H1 (cell line): ENCODE data around the gene ZNF385D. TPM values are rescaled to one million over a fixed set of nuclear protein-coding genes. Genes with fewer than 3 reads are reported as not detected.

Experiments
- CTCF ChIA-PET: fragments of 300-600 bp; sonication (Branson Sonifier 250); formaldehyde crosslinking; loops from one replicate; lab custom pipeline; 2021; ENCODE audit not compliant: partially characterized antibody; lab: Charles Lee
- POLR2A ChIA-PET: fragments of 300-600 bp; sonication (Branson Sonifier 250); formaldehyde crosslinking; loops from one replicate; lab custom pipeline; 2021; ENCODE audit warnings: inconsistent platforms; ENCODE audit not compliant: partially characterized antibody; lab: Charles Lee
- DNase-seq, 2 experiments: peaks; one replicate each; pipeline versions ENCODE4 v3.0.0 to v3.0.0-alpha.2; 2010 to 2022; ENCODE audit warnings: low spot score in 2 of 2, low read depth in 1 of 2, mixed read lengths in 1 of 2
- FAIRE-seq: peaks from 2 replicates; lab custom pipeline; 2011; peaks lifted over from hg19 to GRCh38; lab: Jason Lieb, UNC
- H2AFZ ChIP-seq: 2 replicates; pipeline ENCODE4 v1.8.1; 2012; ENCODE audit warnings: low read length, inconsistent platforms
- H2AK5ac ChIP-seq: 2 replicates; pipeline ENCODE4 v1.6.1; 2013; ENCODE audit warnings: low read depth, low read length
- H2BK120ac ChIP-seq: replicated peaks from 2 replicates; pipeline ENCODE3; 2013; ENCODE audit warnings: low read depth, low read length, inconsistent platforms
- H2BK12ac ChIP-seq: 2 replicates; pipeline ENCODE4 v1.6.1; 2013; ENCODE audit warnings: low read depth, low read length
- H2BK15ac ChIP-seq: 2 replicates; pipeline ENCODE4 v1.6.1; 2013; ENCODE audit warnings: low read length
- H2BK20ac ChIP-seq: 2 replicates; pipeline ENCODE4 v1.6.1; 2013; ENCODE audit warnings: low read length
- H2BK5ac ChIP-seq: 2 replicates; pipeline ENCODE4 v1.6.1; 2013; ENCODE audit warnings: low read depth, low read length
- H3K14ac ChIP-seq: 2 replicates; pipeline ENCODE4 v1.6.1; 2013; ENCODE audit warnings: inconsistent platforms; ENCODE audit not compliant: insufficient read length
- H3K18ac ChIP-seq: 2 replicates; pipeline ENCODE4 v1.6.1; 2013; ENCODE audit warnings: low read length; ENCODE audit errors: extremely low read depth
- H3K23ac ChIP-seq: 2 replicates; pipeline ENCODE4 v1.6.1; 2013; ENCODE audit warnings: inconsistent platforms; ENCODE audit not compliant: insufficient read length
- H3K23me2 ChIP-seq: 2 replicates; pipeline ENCODE4 v1.6.1; 2013; ENCODE audit warnings: low read depth, low read length
- H3K27ac ChIP-seq: 2 replicates; pipeline ENCODE4 v1.6.1; 2011; ENCODE audit warnings: low read depth, low read length, inconsistent platforms
- H3K27me3 ChIP-seq, 4 experiments: replicated peaks in 1 of 4; 1 replicate in 1 of 4; 2 replicates in 3 of 4; pipeline versions ENCODE4 v1.6.1 to v1.8.1; 2011 to 2013; ENCODE audit warnings: low read length in 3 of 4, mild to moderate bottlenecking in 3 of 4, inconsistent platforms in 2 of 4, mixed read lengths in 2 of 4, moderate library complexity in 1 of 4; ENCODE audit not compliant: control insufficient read depth in 3 of 4, insufficient read depth in 3 of 4; ENCODE audit errors: extremely low read depth in 1 of 4
- H3K36me3 ChIP-seq, 4 experiments: 2 replicates each; pipeline versions ENCODE4 v1.6.1 to v1.8.1; 2011 to 2013; ENCODE audit warnings: mild to moderate bottlenecking in 4 of 4, low read length in 3 of 4, moderate library complexity in 2 of 4, control low read depth in 1 of 4, inconsistent platforms in 1 of 4; ENCODE audit not compliant: insufficient read depth in 4 of 4, control insufficient read depth in 2 of 4
- H3K4ac ChIP-seq: replicated peaks from 2 replicates; pipeline ENCODE3; 2013; ENCODE audit warnings: low read length, low read depth, mixed read lengths, inconsistent platforms; ENCODE audit not compliant: insufficient read length
- H3K4me1 ChIP-seq, 4 experiments: replicated peaks in 1 of 4; 1 replicate in 1 of 4; 2 replicates in 3 of 4; pipeline versions ENCODE4 v1.6.1 to v1.8.1; 2011 to 2013; ENCODE audit warnings: low read length in 3 of 4, inconsistent platforms in 2 of 4, mixed read lengths in 1 of 4; ENCODE audit not compliant: insufficient read depth in 4 of 4, control insufficient read depth in 3 of 4
- H3K4me2 ChIP-seq, 2 experiments: 2 replicates each; pipeline versions ENCODE4 v1.6.1 to v1.8.1; 2011 to 2013; ENCODE audit warnings: low read depth in 2 of 2, low read length in 2 of 2, control low read depth in 1 of 2, inconsistent platforms in 1 of 2, mild to moderate bottlenecking in 1 of 2; ENCODE audit not compliant: insufficient read depth in 1 of 2
- H3K4me3 ChIP-seq, 4 experiments: fragments of 200-600, 300-600 bp in 1 of 4; sonication (generic), shearing (Covaris generic), sonication (Bioruptor Twin) in 1 of 4; 2 replicates each; pipeline versions ENCODE4 v1.5.1 to v1.8.1; 2011 to 2016; ENCODE audit warnings: low read length in 4 of 4, low read depth in 3 of 4, control low read depth in 2 of 4, inconsistent platforms in 2 of 4, mild to moderate bottlenecking in 2 of 4, mixed read lengths in 1 of 4, moderate library complexity in 1 of 4; ENCODE audit not compliant: insufficient read depth in 2 of 4; ENCODE audit errors: extremely low read depth in 1 of 4
- H3K56ac ChIP-seq: replicated peaks from 2 replicates; pipeline ENCODE3; 2013; ENCODE audit warnings: low read depth, mild to moderate bottlenecking, mixed read lengths, low read length, inconsistent platforms; ENCODE audit not compliant: insufficient read length
- H3K79me1 ChIP-seq: 2 replicates; pipeline ENCODE4 v1.6.1; 2013; ENCODE audit warnings: low read depth, low read length, control low read depth
- H3K79me2 ChIP-seq, 2 experiments: 2 replicates each; pipeline versions ENCODE4 v1.6.1 to v1.8.1; 2012 to 2013; ENCODE audit warnings: low read length in 2 of 2, mild to moderate bottlenecking in 2 of 2, inconsistent platforms in 1 of 2; ENCODE audit not compliant: insufficient read depth in 2 of 2, control insufficient read depth in 1 of 2
- H3K9ac ChIP-seq, 4 experiments: replicated peaks in 1 of 4; 1 replicate in 1 of 4; 2 replicates in 3 of 4; pipeline versions ENCODE4 v1.6.1 to v1.8.1; 2011 to 2013; ENCODE audit warnings: low read depth in 3 of 4, low read length in 3 of 4, control low read depth in 2 of 4, mild to moderate bottlenecking in 2 of 4, moderate library complexity in 2 of 4, inconsistent platforms in 1 of 4; ENCODE audit errors: extremely low read depth in 1 of 4
- H3K9me3 ChIP-seq, 2 experiments: 2 replicates each; pipeline versions ENCODE4 v1.6.1 to v1.8.1; 2012 to 2013; ENCODE audit warnings: mild to moderate bottlenecking in 2 of 2, moderate library complexity in 2 of 2, control low read depth in 1 of 2, inconsistent platforms in 1 of 2, low read depth in 1 of 2, low read length in 1 of 2, mixed read lengths in 1 of 2; ENCODE audit not compliant: insufficient read depth in 2 of 2
- H4K20me1 ChIP-seq, 2 experiments: replicated peaks in 1 of 2; 2 replicates each; pipeline versions ENCODE3 to v1.8.1; 2011 to 2013; ENCODE audit warnings: inconsistent platforms in 2 of 2, low read length in 2 of 2, mild to moderate bottlenecking in 1 of 2; ENCODE audit not compliant: insufficient read depth in 2 of 2, control insufficient read depth in 1 of 2
- H4K5ac ChIP-seq: 2 replicates; pipeline ENCODE4 v1.6.1; 2013; ENCODE audit warnings: low read length, low read depth, mixed read lengths, inconsistent platforms; ENCODE audit not compliant: insufficient read length
- H4K8ac ChIP-seq: 2 replicates; pipeline ENCODE4 v1.8.0; 2013; ENCODE audit warnings: mild to moderate bottlenecking, moderate library complexity, low read length, inconsistent platforms; ENCODE audit not compliant: insufficient read depth; ENCODE audit errors: extremely low read depth
- H4K91ac ChIP-seq: replicated peaks from 2 replicates; pipeline ENCODE3; 2013; ENCODE audit warnings: low read length, mixed read lengths, inconsistent platforms; ENCODE audit not compliant: insufficient read length
- GTF2F1 ChIP-seq: IDR thresholded peaks from 2 replicates; pipeline ENCODE4 v1.6.1; 2012; ENCODE audit warnings: low read depth, low read length, improper control_type of control experiment, borderline replicate concordance
- POU5F1 ChIP-seq: IDR thresholded peaks from 2 replicates; pipeline ENCODE4 v1.6.1; 2011; ENCODE audit warnings: low read depth, mild to moderate bottlenecking, low read length, moderate library complexity
- RXRA ChIP-seq: IDR thresholded peaks from 2 replicates; pipeline ENCODE4 v1.6.1; 2011; ENCODE audit warnings: low read depth, mild to moderate bottlenecking, low read length, moderate library complexity; ENCODE audit not compliant: insufficient read depth
- SIX5 ChIP-seq: IDR thresholded peaks from 2 replicates; pipeline ENCODE4 v1.6.1; 2011; ENCODE audit warnings: mild to moderate bottlenecking, low read depth, low read length
- SP2 ChIP-seq: IDR thresholded peaks from 2 replicates; pipeline ENCODE4 v1.6.1; 2012; ENCODE audit warnings: mild to moderate bottlenecking, low read length, inconsistent platforms
- SP4 ChIP-seq: IDR thresholded peaks from 2 replicates; pipeline ENCODE4 v1.6.1; 2012; ENCODE audit warnings: low read length, inconsistent platforms
- WGBS, 2 experiments: shearing (Covaris generic) in 1 of 2; methylation state at CpG; one replicate each; pipeline versions ENCODE4 v1.1.6 to v1.1.7; 2013 to 2015; ENCODE audit warnings: low lambda C conversion rate in 2 of 2, mixed read lengths in 2 of 2, inconsistent platforms in 1 of 2, low coverage in 1 of 2, missing lambda C conversion rate in 1 of 2; ENCODE audit not compliant: insufficient replicate concordance in 2 of 2, insufficient coverage in 1 of 2, insufficient read length in 1 of 2; ENCODE audit errors: extremely low coverage in 1 of 2, missing lambda C conversion rate in 1 of 2; 5-methylcytosine and 5-hydroxymethylcytosine counted together
- polyA plus RNA-seq, 7 experiments: library from polyadenylated mRNA; depleted of rRNA in 3 of 7; stranded (reverse) in 5 of 7; unstranded in 2 of 7; fragments of >200 nt in 5 of 7; fragments of 200-250 nt in 2 of 7; gene quantifications; 1 replicate in 5 of 7; 2 replicates in 1 of 7; 4 replicates in 1 of 7; pipeline versions ENCODE4 v1.2.1 to v1.2.3, GENCODE V29; 2011 to 2013; ENCODE audit warnings: missing spikeins in 2 of 7, mixed read lengths in 2 of 7
- total RNA-seq: library from RNA; stranded (reverse); fragmentation: NEBNext Ultra II Directional; extraction: Animal tissue kit (Norgen Biotek cat#: 25700); gene quantifications from 2 replicates; pipeline ENCODE4 v1.2.1, GENCODE V29; 2021
- TF ChIP-seq, protein P1 (sequence below): IDR thresholded peaks from 2 replicates; pipeline ENCODE4 v1.6.1; 2012; ENCODE audit warnings: inconsistent platforms

ZNF385D gene
- total and polyA plus RNA-seq, 2 of the 8 experiments (the other 6 are each of a cell fraction or from before 2014, with no cell fraction given): 5.9 to 10.8 TPM

DNA sequence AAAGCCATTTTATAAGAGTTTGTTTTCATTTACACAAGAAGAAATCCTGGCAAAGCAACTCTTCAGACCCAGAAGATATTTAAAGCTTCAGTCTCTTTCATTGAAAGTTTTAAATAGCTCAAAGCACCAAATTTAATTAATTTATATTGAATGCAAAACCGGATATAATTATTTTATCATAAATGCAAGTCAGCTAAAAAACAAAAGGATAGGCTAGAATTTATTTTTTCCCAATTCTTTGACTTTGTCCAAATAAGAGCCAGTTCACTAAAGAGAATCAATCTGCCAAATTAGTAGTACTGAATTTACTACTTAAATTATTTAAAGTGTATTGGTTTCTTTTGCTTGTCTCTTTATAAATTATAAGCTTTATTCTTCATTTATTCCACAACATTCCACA lies 101.5 kb downstream of the ZNF385D start:
- POLR2A ChIA-PET: no interaction called here
- TF ChIP-seq GTF2F1 (no peak), RXRA (no peak), SP4 (no peak), SP2 (no peak), SIX5 (no peak), POU5F1 (no peak)
- TF ChIP-seq, protein P1, sequence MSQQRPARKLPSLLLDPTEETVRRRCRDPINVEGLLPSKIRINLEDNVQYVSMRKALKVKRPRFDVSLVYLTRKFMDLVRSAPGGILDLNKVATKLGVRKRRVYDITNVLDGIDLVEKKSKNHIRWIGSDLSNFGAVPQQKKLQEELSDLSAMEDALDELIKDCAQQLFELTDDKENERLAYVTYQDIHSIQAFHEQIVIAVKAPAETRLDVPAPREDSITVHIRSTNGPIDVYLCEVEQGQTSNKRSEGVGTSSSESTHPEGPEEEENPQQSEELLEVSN: no peak

More for the DNA sequence above, 101.5 kb downstream of the ZNF385D start:
- H3K56ac ChIP-seq: no peak overlapping the region
- no peak overlapping the region for H2BK120ac ChIP-seq
- no peak overlapping the region for H4K8ac ChIP-seq
- WGBS, 2 experiments: 90% methylated on average over 1 of the region's 1 CpG; no CpG with 5 or more reads in 1 of the 2 experiments
- H4K5ac ChIP-seq: no peak overlapping the region
- no peak overlapping the region for H2BK12ac ChIP-seq
- H2AFZ ChIP-seq: no peak overlapping the region
- DNase-seq (no peak), FAIRE-seq (no peak)
- H3K18ac ChIP-seq: no peak overlapping the region
- H3K36me3 ChIP-seq: no peaks in the 10 kb centered on the region
- H4K91ac ChIP-seq: no peak overlapping the region
- no peaks in the 10 kb centered on the region for H3K79me1 ChIP-seq
- no peak overlapping the region for H3K4ac ChIP-seq
- no peak overlapping the region for H3K23ac ChIP-seq
- no peak overlapping the region for H2AK5ac ChIP-seq
- CTCF ChIA-PET: interaction anchor here (1.1 kb wide), 1 partner anchor 28 kb away, joined by 3 read pairs; no protein-coding TSS in a partner anchor
- H3K4me1 ChIP-seq: peaks cover 0 to 2% (median 0%) of the 10 kb centered on the region in 4 experiments; a peak in 1 of 7 replicates
- no peaks in the 10 kb centered on the region; a peak in 1 of 7 replicates for H3K27me3 ChIP-seq
- H3K27ac ChIP-seq: no peak overlapping the region
- H3K79me2 ChIP-seq: no peaks in the 10 kb centered on the region
- H3K4me3 ChIP-seq: no peak overlapping the region
- H2BK5ac ChIP-seq: no peak overlapping the region
- no peak overlapping the region for H3K14ac ChIP-seq
- H2BK20ac ChIP-seq: no peak overlapping the region
- H3K4me2 ChIP-seq: no peak overlapping the region
- no peak overlapping the region for H2BK15ac ChIP-seq
- no peaks in the 10 kb centered on the region for H3K23me2 ChIP-seq
- no peak overlapping the region for H3K9ac ChIP-seq
- no peaks in the 10 kb centered on the region for H3K9me3 ChIP-seq
- no peaks in the 10 kb centered on the region for H4K20me1 ChIP-seq
